Spleen (tissue), 11 donors: ENCODE measurements around the gene MED29. TPM values are rescaled to one million over a fixed set of nuclear protein-coding genes. Genes with fewer than 3 reads are reported as not detected.
A peak's percentile ranks its signal among the peaks of the same experiment; 100 is the strongest.

Experiments
- DNase-seq: peaks from one replicate; pipeline ENCODE4 v3.0.0-alpha.2; 2020
- H3K27ac ChIP-seq, 8 donors: fragments of 200-600 bp; sonication (generic) in 7 of 8; 1 replicate in 4 of 8; 2 replicates in 4 of 8; pipeline versions ENCODE4 v1.5.0 to v1.8.0; 2016 to 2021; ENCODE audit warnings: inconsistent platforms in 4 of 8, mild to moderate bottlenecking in 4 of 8, moderate library complexity in 1 of 8
- H3K27me3 ChIP-seq, 7 donors: fragments of 200-600 bp; sonication (generic) in 6 of 7; replicated peaks in 1 of 7; 1 replicate in 4 of 7; 2 replicates in 3 of 7; pipeline versions ENCODE4 v1.5.0 to v1.8.0; 2016 to 2021; ENCODE audit warnings: inconsistent platforms in 3 of 7, mild to moderate bottlenecking in 1 of 7
- H3K36me3 ChIP-seq, 6 donors: fragments of 200-600 bp; sonication (generic) in 5 of 6; 1 replicate in 4 of 6; 2 replicates in 2 of 6; pipeline versions ENCODE4 v1.5.0 to v1.8.0; 2016 to 2021; ENCODE audit warnings: inconsistent platforms in 2 of 6
- H3K4me1 ChIP-seq, 6 donors: fragments of 200-600 bp; sonication (generic) in 5 of 6; 1 replicate in 3 of 6; 2 replicates in 3 of 6; pipeline versions ENCODE4 v1.5.0 to v1.8.0; 2016 to 2021; ENCODE audit warnings: inconsistent platforms in 3 of 6
- H3K4me3 ChIP-seq, 8 donors: fragments of 200-600 bp; sonication (generic) in 7 of 8; 1 replicate in 4 of 8; 2 replicates in 4 of 8; pipeline versions ENCODE4 v1.5.0 to v1.8.0; 2016 to 2021; ENCODE audit warnings: inconsistent platforms in 4 of 8, mild to moderate bottlenecking in 4 of 8, moderate library complexity in 2 of 8
- H3K9me3 ChIP-seq, 8 donors: fragments of 200-600 bp; sonication (generic) in 7 of 8; 1 replicate in 4 of 8; 2 replicates in 4 of 8; pipeline versions ENCODE4 v1.5.0 to v1.8.0; 2016 to 2021; ENCODE audit warnings: inconsistent platforms in 4 of 8
- CTCF ChIP-seq, 11 experiments: fragments of 200-600 bp in 7 of 11; fragments of 450-650 bp in 4 of 11; sonication (generic) in 4 of 11; IDR thresholded peaks in 8 of 11; conservative IDR thresholded peaks in 3 of 11; 1 replicate in 7 of 11; 2 replicates in 4 of 11; pipeline versions ENCODE4 v1.4.0 to v1.8.0; 2016 to 2021; ENCODE audit warnings: antibody characterized with exemption in 11 of 11, inconsistent platforms in 4 of 11, mild to moderate bottlenecking in 1 of 11
- POLR2A ChIP-seq, 3 donors: fragments of 450-650 bp; IDR thresholded peaks; one replicate each; pipeline ENCODE4 v1.5.1; 2017; ENCODE audit warnings: antibody characterized with exemption in 3 of 3, mild to moderate bottlenecking in 1 of 3
- POLR2AphosphoS5 ChIP-seq, 3 donors: sonication (generic); formaldehyde crosslinking; IDR thresholded peaks; one replicate each; pipeline ENCODE4 v1.5.1; 2017; ENCODE audit warnings: antibody characterized with exemption in 3 of 3
- WGBS, 5 donors: extraction: QIAGEN DNeasy Blood & Tissue Kit in 3 of 5; methylation state at CpG; one replicate each; pipeline versions ENCODE4 v1.1.5 to v1.1.7; 2013 to 2018; 5-methylcytosine and 5-hydroxymethylcytosine counted together
- intact Hi-C: fragments of 100-400 bp; cut with DNase I; formaldehyde crosslinking; loops from one replicate; pipeline ENCODE4 v1.15.0; 2023; ENCODE audit warnings: low total_unique reads
- polyA plus RNA-seq, 3 donors: library from polyadenylated mRNA; stranded (reverse); fragments of 200-250 nt; gene quantifications; one replicate each; pipeline ENCODE4 v1.2.1, GENCODE V29; 2013
- total RNA-seq, 7 donors: library from RNA; depleted of rRNA in 3 of 7; stranded (reverse); fragments of >200 nt in 3 of 7; fragmentation: NEBNext Ultra II Directional in 4 of 7; extraction: Animal tissue kit (Norgen Biotek cat#: 25700) in 4 of 7; gene quantifications; one replicate each; pipeline versions ENCODE4 v1.1.0 to v1.2.1, GENCODE V29; 2016 to 2021
- donor health status: healthy with polysubstance abuse.
- donor health status: DM: no; HTN: no; CAD: no; lungs with moderate emphysema.
- donor health status: DM: no; HTN: no; CAD: no.
- donor health status: Bipolar disorder and iron deficiency.
- donor health status: healthy.
- donor health status: DM: no; HTN: no; CAD: no.
- donor health status: DM: yes; HTN: yes; CAD: no.

MED29 gene
- total and polyA plus RNA-seq, 10 donors = 15.5 to 45.7 (median 30.4) TPM

GRCh38 chr19:39362682-39363657 is 28.2 kb upstream of the MED29 start:
- H3K4me3 ChIP-seq = no peak overlapping the region
- H3K27me3 ChIP-seq = no peaks in the 10 kb centered on the region
- WGBS, 5 donors = 56 to 84% (median 83%) methylated on average over 6 of the region's 6 CpGs
- no peak for TF ChIP-seq POLR2AphosphoS5 (IDR thresholded peaks at IDR 0.05)
- no peak for TF ChIP-seq POLR2A (IDR thresholded peaks at IDR 0.05)
- TF ChIP-seq CTCF (IDR thresholded peaks at IDR 0.05 in 8 of 11, conservative IDR thresholded peaks at IDR 0.05 in 3 of 11) = no peak
- intact Hi-C loops = no loop called here
- H3K9me3 ChIP-seq = no peaks in the 10 kb centered on the region
- no peak for DNase-seq
- H3K27ac ChIP-seq = peak overlapping the region in 7 of 8 donors; percentile 15 to 86 (median 69)
- H3K4me1 ChIP-seq = peaks cover 5 to 34% (median 21%) of the 10 kb centered on the region in 6 donors
- H3K36me3 ChIP-seq = peaks cover 0 to 100% (median 49%) of the 10 kb centered on the region in 6 donors

GRCh38 chr19:39363901-39364457 is 27.2 kb upstream of the MED29 start:
- H3K27me3 ChIP-seq = no peaks in the 10 kb centered on the region
- DNase-seq = no peak
- WGBS, 5 donors = 65 to 83% (median 75%) methylated on average over 5 of the region's 5 CpGs
- intact Hi-C loops = no loop called here
- no peaks in the 10 kb centered on the region for H3K9me3 ChIP-seq
- peaks cover 5 to 39% (median 23%) of the 10 kb centered on the region in 6 donors for H3K4me1 ChIP-seq
- H3K4me3 ChIP-seq = no peak overlapping the region
- no peak for TF ChIP-seq CTCF (IDR thresholded peaks at IDR 0.05 in 8 of 11, conservative IDR thresholded peaks at IDR 0.05 in 3 of 11)
- no peak for TF ChIP-seq POLR2A (IDR thresholded peaks at IDR 0.05)
- peak in 1 of 3 donors; percentile 22 for TF ChIP-seq POLR2AphosphoS5 (IDR thresholded peaks at IDR 0.05)
- peak overlapping the region in 7 of 8 donors; percentile 15 to 86 (median 69) for H3K27ac ChIP-seq
- peaks cover 0 to 100% (median 41%) of the 10 kb centered on the region in 6 donors for H3K36me3 ChIP-seq

DNA sequence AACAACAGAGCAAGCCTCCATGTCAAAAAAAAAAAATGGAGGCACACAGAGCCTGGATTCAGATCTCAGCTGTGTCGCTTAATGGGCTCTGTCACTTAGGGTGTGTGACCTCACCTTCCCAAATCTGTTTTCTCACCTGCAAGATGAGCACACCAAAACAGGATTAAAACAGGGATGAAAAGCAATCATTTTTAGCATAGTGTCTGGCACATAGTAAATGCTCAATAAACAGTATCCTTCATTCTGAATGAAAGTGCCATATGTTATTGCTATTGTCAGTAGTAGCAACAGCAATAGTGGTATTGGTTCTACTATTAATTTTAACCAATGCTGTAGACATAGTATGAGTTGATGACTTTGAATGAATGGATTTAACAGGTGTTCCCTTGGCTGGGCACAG is 25.6 kb upstream of the MED29 start:
- DNase-seq = no peak
- Histone ChIP-seq H3K36me3 (peaks cover 0 to 100% (median 40%) of the 10 kb centered on the region in 6 donors), H3K4me3 (no peak overlapping the region), H3K4me1 (peaks cover 5 to 47% (median 24%) of the 10 kb centered on the region in 6 donors), H3K27me3 (no peaks in the 10 kb centered on the region), H3K9me3 (no peaks in the 10 kb centered on the region), H3K27ac (no peak overlapping the region)
- no peak for TF ChIP-seq POLR2A (IDR thresholded peaks at IDR 0.05)
- whole genome bisulfite sequencing, 5 donors = 95 to 100% (median 100%) methylated on average over 1 of the region's 1 CpG
- intact Hi-C loops = no loop called here

DNA sequence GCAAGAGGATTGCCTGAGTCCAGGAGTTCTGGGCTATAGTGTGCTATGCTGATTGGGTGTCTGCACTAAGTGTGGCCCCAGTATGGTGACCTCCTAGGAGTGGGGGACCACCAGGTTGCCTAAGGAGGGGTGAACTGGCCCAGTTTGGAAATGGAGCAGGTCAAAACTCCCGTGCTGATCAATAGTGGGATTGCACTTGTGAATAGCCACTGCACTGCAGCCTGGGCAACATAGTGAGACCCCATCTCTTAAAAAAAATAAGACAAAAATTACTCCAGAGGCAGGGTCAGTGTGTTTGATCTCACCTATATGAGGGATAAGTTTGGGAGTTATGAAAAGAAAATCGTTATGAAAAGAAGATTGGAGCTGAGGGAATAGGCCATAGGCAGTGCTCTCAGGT is 22.0 kb upstream of the MED29 start:
- H3K27me3 ChIP-seq = no peaks in the 10 kb centered on the region
- TF ChIP-seq POLR2A (IDR thresholded peaks at IDR 0.05) = no peak
- no peak for TF ChIP-seq CTCF (IDR thresholded peaks at IDR 0.05 in 8 of 11, conservative IDR thresholded peaks at IDR 0.05 in 3 of 11)
- TF ChIP-seq POLR2AphosphoS5 (IDR thresholded peaks at IDR 0.05) = no peak
- no peaks in the 10 kb centered on the region for H3K9me3 ChIP-seq
- WGBS, 5 donors = 82 to 97% (median 92%) methylated on average over 2 of the region's 2 CpGs
- no peak for DNase-seq
- intact Hi-C loops = no loop called here
- peaks cover 0 to 100% (median 36%) of the 10 kb centered on the region in 6 donors for H3K36me3 ChIP-seq
- H3K27ac ChIP-seq = peak overlapping the region in 5 of 8 donors; percentile 16 to 65 (median 59)
- peaks cover 0 to 58% (median 28%) of the 10 kb centered on the region in 6 donors for H3K4me1 ChIP-seq
- no peak overlapping the region for H3K4me3 ChIP-seq
